OCI-LY7 (cell line): ENCODE results near the gene TBC1D1.

Experiments
- CTCF ChIP-seq: fragments of 200-600 bp; sonication (generic); conservative IDR thresholded peaks from 2 replicates; pipeline ENCODE4 v1.5.1; 2014; ENCODE audit warnings: mild to moderate bottlenecking, antibody characterized with exemption, low read length, moderate library complexity, mixed read lengths
- EZH2phosphoT487 ChIP-seq: fragments of 200-600 bp; sonication (generic); IDR thresholded peaks from 2 replicates; pipeline ENCODE4 v1.6.1; 2018; ENCODE audit warnings: low read depth, borderline replicate concordance, mild to moderate bottlenecking, mixed run types, antibody characterized with exemption, low read length, moderate library complexity, mixed read lengths

GRCh38 chr4:37868238-37868637 is 22.6 kb upstream of the TBC1D1 start:
- no peak for TF ChIP-seq CTCF
- no peak for TF ChIP-seq EZH2phosphoT487
